Activated naive CD4-positive, alpha-beta T cell (primary cell): Measurements from ENCODE around the gene IGSF3.
"Not testable (repeated sequence)": the region's sequence is repeated elsewhere in the genome, so short reads cannot be mapped to it uniquely, and the experiment has no call there.

Source experiments
- DNase-seq, 4 experiments: peaks; one replicate each; lab custom pipeline; 2025; lab: John Stamatoyannopoulos, UW

IGSF3 gene

GRCh38 chr1:116599369-116599768 is 68.2 kb downstream of the IGSF3 start:
- DNase-seq, result not testable (repeated sequence)

DNA sequence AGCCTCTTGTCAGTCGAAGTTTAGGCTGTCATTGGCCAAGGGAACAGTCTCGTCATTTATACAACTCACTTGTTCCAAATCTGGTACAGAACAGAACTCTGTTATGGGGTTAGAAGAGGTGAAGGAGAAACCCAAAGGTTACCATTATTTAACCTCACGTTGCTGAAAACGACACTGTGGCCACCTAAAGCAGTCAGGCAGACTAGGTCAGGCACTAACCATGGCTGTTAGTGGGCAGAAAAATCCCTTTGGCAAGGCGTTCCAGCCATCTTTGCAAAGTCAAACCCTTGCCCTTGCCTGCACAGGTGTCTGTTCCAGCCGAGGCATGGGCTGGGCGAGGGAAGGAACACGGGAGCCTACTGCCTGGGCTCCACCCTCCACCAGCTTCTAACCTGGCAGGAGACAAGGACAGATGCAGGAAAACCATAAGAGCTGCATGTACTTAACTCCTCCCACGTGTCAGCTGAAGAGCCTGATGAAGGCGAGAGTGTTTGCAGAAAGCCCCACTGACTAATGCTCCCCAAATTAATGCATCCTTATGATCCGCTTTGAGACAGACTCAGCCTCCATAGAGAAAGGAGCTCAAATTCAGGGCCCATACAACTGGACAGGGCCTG is 69.0 kb downstream of the IGSF3 start:
- DNase-seq, result not testable (repeated sequence)

DNA sequence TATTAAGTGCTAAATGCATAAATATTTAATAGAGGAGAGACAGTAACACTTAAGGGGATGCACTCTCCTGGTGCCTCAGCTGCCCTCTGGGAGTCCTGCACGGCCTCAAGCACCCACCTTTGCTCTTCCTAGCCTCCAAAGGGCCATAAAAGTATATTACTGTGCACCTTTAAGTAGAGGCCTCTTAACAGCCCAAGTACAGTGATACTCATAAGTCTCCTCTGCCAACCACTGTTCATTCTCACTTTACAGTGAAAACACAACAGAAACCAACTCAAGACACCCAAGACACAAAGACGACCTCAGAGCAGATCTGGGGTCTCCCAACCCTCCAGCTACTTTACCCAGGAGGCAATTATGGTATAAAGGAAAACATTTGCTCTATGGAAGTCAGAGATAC is 70.1 kb downstream of the IGSF3 start:
- not testable (repeated sequence) for DNase-seq

DNA sequence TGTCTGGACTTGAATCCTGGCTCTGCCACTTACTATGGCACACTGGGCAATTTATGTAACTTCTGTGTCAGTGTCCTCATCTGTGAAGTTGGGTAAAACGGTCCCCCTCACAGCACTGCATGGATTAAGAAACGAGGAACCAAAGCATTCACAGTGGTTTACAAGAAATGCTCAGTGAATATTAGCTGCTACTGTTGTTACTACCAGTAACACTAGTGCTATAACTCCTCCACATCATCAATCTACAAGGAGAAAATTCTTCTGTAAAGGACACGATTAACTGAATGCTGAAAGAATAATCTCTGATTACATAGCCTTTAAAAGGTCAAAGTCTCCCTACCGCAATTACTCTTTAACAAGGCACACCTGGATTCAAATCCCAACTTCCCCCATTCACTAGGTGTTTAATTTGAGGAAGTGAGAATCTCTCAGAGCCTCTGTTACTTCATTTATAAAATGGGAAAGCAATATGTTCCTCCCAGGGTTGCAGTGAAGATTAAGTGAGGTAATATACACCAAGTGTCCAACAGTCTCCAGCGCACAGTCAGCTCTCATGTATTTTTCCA is 70.7 kb downstream of the IGSF3 start:
- not testable (repeated sequence) for DNase-seq

- DNase-seq, result not testable (repeated sequence)
These were observed 71.4 kb downstream of the IGSF3 start for GRCh38 chr1:116595946-116596741.

DNA sequence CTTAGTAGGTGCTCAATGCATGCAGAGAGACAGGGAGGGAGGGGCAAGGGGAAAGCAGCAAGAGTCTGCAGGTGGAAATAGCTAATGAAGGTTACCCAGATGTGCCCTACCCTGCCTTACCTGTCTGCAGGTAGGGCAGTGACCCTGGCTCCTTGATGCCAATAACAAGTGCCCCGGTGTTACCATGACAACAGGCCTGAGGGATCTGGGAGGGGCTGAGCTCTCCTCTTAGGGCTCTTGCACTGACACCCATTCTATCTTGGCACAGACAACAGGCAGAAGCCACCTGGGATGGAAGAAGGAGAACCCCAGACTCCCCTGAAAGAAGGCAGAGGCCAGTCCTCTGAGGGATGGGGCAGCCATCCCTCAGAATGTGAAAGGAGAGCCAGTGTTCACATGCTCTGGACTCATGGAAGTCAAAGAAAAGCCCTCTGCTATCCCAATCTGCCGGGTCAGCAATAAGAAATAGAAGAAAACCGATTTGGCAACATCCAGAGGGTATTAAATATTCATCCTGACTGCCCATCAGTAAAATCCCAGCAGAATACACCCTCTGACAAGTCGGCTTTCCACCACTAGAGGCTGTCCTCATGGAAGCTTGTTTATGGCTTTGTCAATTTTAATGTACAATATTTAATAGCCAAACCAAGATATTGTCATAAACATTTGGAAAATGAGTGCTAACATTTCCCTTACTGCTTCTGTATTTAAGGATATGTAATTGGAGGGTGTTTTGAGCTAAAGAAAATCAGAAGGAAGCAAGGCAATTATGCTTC is 72.3 kb downstream of the IGSF3 start:
- not testable (repeated sequence) for DNase-seq

- DNase-seq, result not testable (repeated sequence)
These were observed 73.6 kb downstream of the IGSF3 start for GRCh38 chr1:116593977-116594376.

DNA sequence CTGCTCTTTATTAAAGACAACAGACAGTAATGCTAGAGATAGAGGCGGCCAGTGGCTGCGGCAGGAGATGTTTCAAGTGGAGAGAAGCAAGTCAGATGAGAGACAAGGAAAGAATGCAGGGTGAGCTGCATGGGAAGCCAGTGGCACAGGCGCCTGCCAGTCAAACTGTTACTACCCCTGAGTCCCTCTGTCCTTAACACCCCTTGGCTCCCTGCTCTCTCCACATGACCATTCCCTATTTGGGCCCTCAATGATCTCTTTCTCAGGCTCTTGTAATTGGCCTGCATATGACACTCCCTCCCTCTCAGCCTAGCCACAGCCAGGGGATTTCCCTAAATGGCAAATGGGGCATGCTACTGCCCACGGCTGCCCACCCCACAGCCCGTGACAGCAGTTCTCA is 74.1 kb downstream of the IGSF3 start:
- not testable (repeated sequence) for DNase-seq

DNA sequence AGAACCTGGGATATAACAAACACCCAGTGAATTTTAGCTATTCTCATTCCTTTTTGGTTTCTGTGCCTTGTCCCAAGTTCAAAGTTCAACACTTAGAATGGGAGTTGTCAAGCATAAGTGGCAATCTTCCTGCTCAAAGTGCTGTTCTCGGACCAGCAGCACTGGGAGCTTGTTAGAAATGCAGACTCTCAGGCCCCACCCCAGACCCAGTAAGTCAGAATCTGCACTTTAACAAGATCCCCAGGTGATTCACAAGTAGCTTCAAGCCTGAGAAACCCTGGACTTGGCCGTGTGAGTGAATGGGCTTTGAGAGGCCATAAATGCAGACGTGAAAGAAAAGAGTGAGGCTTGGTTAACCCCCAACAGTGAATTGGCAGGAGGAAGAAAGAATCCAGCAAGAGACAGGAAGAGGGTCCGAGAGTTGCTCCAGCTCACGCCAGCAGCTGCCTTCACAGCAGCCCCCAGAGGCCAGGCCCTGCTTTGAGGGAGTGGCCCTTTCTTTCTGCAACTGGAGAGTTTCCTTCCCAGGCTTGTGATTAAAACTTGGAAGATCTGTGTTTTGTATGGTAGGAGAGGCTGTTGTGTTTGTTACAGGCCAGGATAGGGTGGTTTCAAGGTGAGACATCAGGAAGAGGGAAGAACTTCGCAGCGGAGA is 75.5 kb downstream of the IGSF3 start:
- DNase-seq, result not testable (repeated sequence)

DNA sequence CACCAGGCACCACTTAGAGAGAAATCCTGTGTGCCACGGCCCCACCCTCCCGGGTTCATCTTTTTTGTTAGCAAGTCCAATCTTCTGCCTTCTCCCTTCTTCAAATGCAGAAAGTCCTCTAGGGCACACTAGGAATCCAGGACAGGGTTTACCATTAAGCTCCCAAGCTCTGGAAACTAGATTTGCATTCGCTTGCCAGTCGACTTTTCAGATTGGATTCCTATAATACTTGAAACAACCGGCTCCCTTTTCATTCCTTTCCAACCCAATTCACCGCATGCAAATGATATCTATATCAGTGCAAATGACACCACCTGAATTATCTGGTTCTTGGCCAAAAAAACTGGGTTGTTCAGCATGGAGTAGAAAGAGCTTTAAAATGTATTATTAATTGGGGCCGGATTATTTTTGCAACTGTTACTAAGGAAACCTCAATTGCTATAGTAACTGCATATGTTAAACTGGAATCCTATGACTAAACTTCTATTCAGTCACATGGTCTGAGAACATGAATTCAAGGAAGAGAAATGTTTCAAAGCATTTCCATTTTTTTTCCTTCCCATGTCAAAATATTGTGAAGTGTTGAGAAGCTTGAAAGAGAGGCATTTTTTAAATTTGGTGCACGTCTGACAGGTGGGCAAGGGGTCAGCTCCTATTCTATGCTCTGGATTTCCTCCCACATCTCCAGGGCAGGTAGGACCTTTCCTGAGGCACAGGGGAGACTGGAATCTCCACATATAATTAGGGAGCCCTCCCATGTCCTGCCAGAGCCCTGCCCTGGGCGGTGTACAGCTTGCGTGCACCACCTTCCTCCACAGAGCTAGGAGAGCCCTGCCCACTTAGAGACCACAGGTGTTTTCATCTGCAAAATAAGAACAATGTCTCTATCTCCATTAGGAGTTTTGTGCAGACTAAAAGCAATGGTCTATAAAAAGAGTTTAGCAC is 76.3 kb downstream of the IGSF3 start:
- DNase-seq, result not testable (repeated sequence)

DNA sequence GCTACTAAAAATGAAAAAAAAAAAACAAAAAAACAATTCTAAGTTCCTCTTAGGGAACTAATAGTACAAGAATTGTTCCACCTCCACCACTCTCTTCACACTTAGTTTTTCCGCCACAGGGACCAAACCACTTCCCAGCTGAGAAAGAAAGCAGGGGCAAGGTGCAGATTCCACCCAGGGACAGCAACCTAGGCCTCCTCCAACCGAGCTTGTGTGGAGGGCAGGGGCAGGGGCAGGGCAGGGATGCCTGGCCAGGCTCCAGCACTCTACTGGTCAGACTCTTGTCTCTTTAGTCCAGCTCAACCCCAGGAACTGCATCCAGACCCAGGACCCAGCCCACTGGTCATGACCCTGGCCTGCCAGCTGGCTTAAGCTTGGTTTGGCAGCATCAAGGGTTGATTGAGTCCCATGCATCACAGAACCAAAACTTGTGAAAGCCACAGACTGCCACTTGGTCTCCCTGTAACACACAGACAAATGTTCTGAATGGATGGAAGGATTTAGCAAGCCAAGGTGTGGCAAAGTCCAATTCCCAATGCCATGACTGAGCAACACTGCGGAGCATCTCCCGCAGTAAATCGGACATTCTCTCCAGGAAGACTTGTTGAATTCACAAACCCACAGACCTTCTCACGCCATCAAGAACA is 77.1 kb downstream of the IGSF3 start:
- DNase-seq, result not testable (repeated sequence)

DNA sequence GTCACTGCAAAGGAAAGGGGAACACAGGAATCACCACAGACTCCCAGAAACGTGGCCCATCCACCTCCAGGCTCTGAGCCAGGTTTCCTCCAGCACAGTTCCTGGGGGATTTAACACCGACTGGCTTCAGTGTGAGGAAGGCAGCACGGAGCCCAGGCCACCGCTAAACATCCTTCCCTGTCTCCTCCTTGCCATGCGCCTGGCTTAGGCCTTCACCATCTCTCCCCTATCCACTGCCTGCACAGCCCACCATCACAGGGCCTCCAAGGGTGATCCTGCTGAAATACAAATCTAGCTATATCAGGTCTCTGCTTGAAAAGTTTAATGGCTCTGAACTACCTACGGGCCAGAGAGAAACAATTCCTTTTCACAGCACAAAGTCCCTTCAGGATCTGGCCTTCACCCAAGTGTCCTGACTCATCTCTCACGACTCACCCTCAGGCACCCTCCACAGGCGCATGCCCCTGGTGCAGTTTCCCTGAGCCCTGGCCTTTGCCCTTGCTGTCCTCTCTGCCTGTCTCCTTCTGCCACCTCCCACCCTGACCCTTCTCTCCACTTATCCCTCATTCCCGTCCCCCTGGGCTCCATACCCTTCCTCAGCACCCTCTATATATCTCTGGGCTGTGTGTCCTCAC is 78.3 kb downstream of the IGSF3 start:
- DNase-seq, result not testable (repeated sequence)

DNA sequence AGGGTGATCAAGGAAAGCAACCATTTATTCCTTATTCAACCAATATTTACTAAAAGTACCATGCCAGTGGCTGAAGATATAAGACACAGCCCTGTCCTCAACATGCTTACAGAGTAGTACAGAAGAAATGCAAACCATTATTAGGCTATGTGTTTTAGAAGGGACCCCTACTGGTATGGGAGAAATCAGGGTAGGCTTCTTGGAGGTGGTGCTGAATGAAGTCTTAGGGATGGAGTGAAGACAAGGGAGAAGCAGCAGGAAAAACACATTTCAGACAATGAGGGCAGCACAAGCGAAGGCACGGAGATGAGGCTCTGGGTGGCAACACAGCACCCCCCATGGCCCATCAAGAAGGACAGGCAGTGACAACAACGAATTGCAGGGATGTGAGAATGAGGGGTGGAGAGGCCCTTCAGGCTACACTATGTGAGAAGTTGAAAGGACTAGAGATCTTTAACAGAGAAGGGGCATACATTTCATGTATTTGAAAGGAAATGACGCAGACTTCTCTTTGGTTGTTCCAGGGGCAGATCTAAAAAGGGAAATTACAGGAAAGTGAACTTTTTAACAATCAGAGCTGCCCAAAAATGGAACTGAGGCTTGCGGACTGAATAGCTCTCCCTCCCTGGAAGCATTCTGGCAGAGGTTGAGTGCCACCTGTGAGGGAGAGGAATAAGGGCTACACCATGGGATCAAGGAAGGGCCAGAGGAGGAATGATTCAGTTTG is 79.9 kb downstream of the IGSF3 start:
- no peak for DNase-seq

DNA sequence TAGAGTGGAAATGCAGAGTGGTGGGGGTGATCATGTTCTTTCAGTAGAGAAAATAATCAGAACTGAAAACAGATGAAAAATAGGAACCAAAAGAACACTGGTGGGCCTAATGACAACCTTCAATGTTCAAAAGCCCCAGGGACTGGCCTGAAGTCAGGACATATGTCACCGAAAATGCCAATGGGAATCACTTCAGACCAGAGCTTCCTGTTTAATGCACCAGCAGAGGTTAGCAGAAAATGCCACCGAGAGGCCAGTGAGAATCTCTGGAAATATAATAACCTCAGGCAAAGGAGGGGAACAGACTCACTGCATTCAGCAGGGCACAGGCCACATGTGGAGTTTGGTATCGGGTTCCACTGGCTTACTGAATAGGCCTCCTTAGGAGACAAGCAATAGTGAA is 80.8 kb downstream of the IGSF3 start:
- no peak for DNase-seq

- DNase-seq, result no peak
These were observed 81.6 kb downstream of the IGSF3 start for GRCh38 chr1:116585886-116586285.

- DNase-seq, result no peak
These were observed 86.1 kb downstream of the IGSF3 start for GRCh38 chr1:116581323-116581885.

DNA sequence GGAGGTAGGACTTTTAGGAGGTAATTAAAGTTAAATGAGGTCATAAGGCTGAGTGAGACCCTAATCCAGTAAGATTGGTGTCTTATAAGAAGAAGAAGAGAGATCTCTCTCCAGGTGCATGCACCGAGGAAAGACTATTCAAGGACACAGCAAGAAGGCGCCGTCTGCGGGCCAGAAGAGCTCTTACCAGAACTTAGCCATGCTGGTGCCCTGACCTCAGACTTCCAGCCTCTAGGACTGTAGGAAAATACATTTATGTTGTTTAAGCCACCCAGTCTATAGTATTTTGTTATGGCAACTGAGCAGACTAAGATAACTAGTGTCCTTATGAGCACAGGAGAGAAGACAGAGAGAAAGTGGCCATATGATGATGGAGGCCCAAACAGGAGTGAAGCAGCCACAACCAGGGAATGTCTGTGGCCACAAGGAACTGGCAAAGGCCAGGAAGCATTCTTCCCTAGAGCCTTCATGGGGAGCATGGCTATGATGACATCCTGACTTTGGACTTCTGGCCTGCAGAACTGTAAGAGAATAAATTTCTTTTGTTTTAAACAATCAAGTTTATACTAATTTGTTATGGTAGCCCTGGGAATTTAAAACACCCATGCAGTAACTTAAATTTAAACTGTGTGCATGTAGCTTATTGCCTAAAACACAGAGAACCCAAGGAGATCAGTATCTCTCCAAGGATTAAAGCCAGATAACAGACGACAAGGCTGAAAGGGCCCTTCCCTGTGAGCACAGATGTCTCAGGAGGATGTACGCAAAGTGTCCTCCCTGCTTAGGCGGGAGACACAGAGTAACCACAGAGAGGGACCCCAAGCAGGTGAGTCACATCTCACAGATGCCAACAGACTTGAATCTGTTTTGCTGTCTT is 86.8 kb downstream of the IGSF3 start:
- DNase-seq, result no peak
